Fibroblast of lung (primary cell): ENCODE results near the gene RIN2. TPM values are rescaled to one million over a fixed set of nuclear protein-coding genes. Genes with fewer than 3 reads are reported as not detected.

Source experiments
- DNase-seq, 2 donors: peaks; one replicate each; pipeline versions ENCODE4 v3.0.0 to v3.0.0-alpha.2; 2010; ENCODE audit warnings: low read depth in 2 of 2
- H2AFZ ChIP-seq: 2 replicates; pipeline ENCODE4 v1.5.1; 2012; ENCODE audit warnings: low read length, control low read depth, inconsistent platforms
- H3K27ac ChIP-seq: 2 replicates; pipeline ENCODE4 v1.5.1; 2011; ENCODE audit warnings: low read length, control low read depth; ENCODE audit not compliant: insufficient read depth
- H3K27me3 ChIP-seq: 2 replicates; pipeline ENCODE4 v1.5.1; 2011; ENCODE audit warnings: mild to moderate bottlenecking, low read length; ENCODE audit not compliant: control insufficient read depth, insufficient read depth
- H3K36me3 ChIP-seq: 2 replicates; pipeline ENCODE4 v1.5.1; 2011; ENCODE audit warnings: low read length; ENCODE audit not compliant: control insufficient read depth, insufficient read depth
- H3K4me1 ChIP-seq: 2 replicates; pipeline ENCODE4 v1.5.1; 2011; ENCODE audit warnings: low read length; ENCODE audit not compliant: control insufficient read depth, insufficient read depth; ENCODE audit errors: extremely low read depth
- H3K4me2 ChIP-seq: 2 replicates; pipeline ENCODE4 v1.5.1; 2011; ENCODE audit warnings: low read length, control low read depth; ENCODE audit not compliant: insufficient read depth; ENCODE audit errors: extremely low read depth
- H3K4me3 ChIP-seq, 4 experiments: fragments of 200-600 bp in 1 of 4; sonication (generic) in 1 of 4; replicated peaks in 1 of 4; 2 replicates each; pipeline ENCODE4 v1.5.1; 2011 to 2016; ENCODE audit warnings: low read length in 4 of 4, low read depth in 3 of 4, mild to moderate bottlenecking in 3 of 4, control low read depth in 2 of 4, inconsistent platforms in 1 of 4, mixed read lengths in 1 of 4; ENCODE audit not compliant: insufficient read depth in 1 of 4; ENCODE audit errors: control extremely low read depth in 1 of 4
- H3K79me2 ChIP-seq: 2 replicates; pipeline ENCODE4 v1.5.1; 2012; ENCODE audit warnings: mild to moderate bottlenecking, low read length, inconsistent platforms; ENCODE audit not compliant: control insufficient read depth, insufficient read depth
- H3K9ac ChIP-seq: 2 replicates; pipeline ENCODE4 v1.5.1; 2011; ENCODE audit warnings: mild to moderate bottlenecking, low read length, control low read depth; ENCODE audit not compliant: insufficient read depth
- H3K9me3 ChIP-seq: 2 replicates; pipeline ENCODE4 v1.5.1; 2012; ENCODE audit warnings: low read depth, low read length; ENCODE audit not compliant: control insufficient read depth, insufficient read depth
- H4K20me1 ChIP-seq: 2 replicates; pipeline ENCODE4 v1.5.1; 2011; ENCODE audit warnings: low read length; ENCODE audit not compliant: control insufficient read depth, insufficient read depth; ENCODE audit errors: extremely low read depth
- CTCF ChIP-seq, 2 donors: IDR thresholded peaks in 1 of 2; conservative IDR thresholded peaks in 1 of 2; 1 replicate in 1 of 2; 2 replicates in 1 of 2; pipeline ENCODE4 v1.5.1; 2011 to 2012; ENCODE audit warnings: low read length in 2 of 2, control low read depth in 1 of 2, inconsistent platforms in 1 of 2, low read depth in 1 of 2, mild to moderate bottlenecking in 1 of 2
- EZH2 ChIP-seq: IDR thresholded peaks from 2 replicates; pipeline ENCODE4 v1.5.1; 2012; ENCODE audit warnings: low read length, control low read depth, mild to moderate bottlenecking; ENCODE audit errors: missing control alignments
- polyA plus RNA-seq, 2 donors: library from polyadenylated mRNA; depleted of rRNA in 1 of 2; stranded (reverse) in 1 of 2; unstranded in 1 of 2; fragments of >200 nt; gene quantifications; 2 replicates each; pipeline ENCODE4 v1.2.1, GENCODE V29; 2011 to 2012; ENCODE audit warnings: missing spikeins in 1 of 2
- total RNA-seq: library from RNA; depleted of rRNA; stranded (reverse); fragments of >200 nt; gene quantifications from 2 replicates; pipeline ENCODE4 v1.2.1, GENCODE V29; 2014

RIN2 gene
- total and polyA plus RNA-seq, 2 donors (not counting 1 experiment from before 2014, with no cell fraction given): 30.2 to 61.4 TPM

GRCh38 chr20:19734811-19735210 lies 23.2 kb upstream of the RIN2 start:
- H3K9me3 ChIP-seq: no peaks in the 10 kb centered on the region
- no peak for DNase-seq
- no peak overlapping the region for H2AFZ ChIP-seq
- no peak overlapping the region for H3K27ac ChIP-seq
- H3K4me2 ChIP-seq: no peak overlapping the region
- H3K36me3 ChIP-seq: no peaks in the 10 kb centered on the region
- H4K20me1 ChIP-seq: no peaks in the 10 kb centered on the region
- no peaks in the 10 kb centered on the region for H3K79me2 ChIP-seq
- no peak overlapping the region for H3K9ac ChIP-seq
- no peak overlapping the region for H3K4me3 ChIP-seq
- TF ChIP-seq CTCF (conservative IDR thresholded peaks at IDR 0.05 in 1 of 2, IDR thresholded peaks at IDR 0.05 in 1 of 2; ENCODE audit: low read depth in 1 of 2, low read length in 2 of 2) (no peak), EZH2 (no peak)
- no peaks in the 10 kb centered on the region for H3K4me1 ChIP-seq
- no peaks in the 10 kb centered on the region for H3K27me3 ChIP-seq

GRCh38 chr20:19735446-19735845 lies 22.6 kb upstream of the RIN2 start:
- H3K9me3 ChIP-seq: no peaks in the 10 kb centered on the region
- H3K27me3 ChIP-seq: peaks cover under 1% of the 10 kb centered on the region
- H3K36me3 ChIP-seq: no peaks in the 10 kb centered on the region
- H3K79me2 ChIP-seq: no peaks in the 10 kb centered on the region
- peak; percentile 74 to 85 for DNase-seq
- no peak overlapping the region for H3K4me2 ChIP-seq
- H3K9ac ChIP-seq: no peak overlapping the region
- no peak overlapping the region for H3K27ac ChIP-seq
- H3K4me1 ChIP-seq: no peaks in the 10 kb centered on the region
- no peaks in the 10 kb centered on the region for H4K20me1 ChIP-seq
- TF ChIP-seq CTCF (conservative IDR thresholded peaks at IDR 0.05 in 1 of 2, IDR thresholded peaks at IDR 0.05 in 1 of 2; ENCODE audit: low read depth in 1 of 2, low read length in 2 of 2) (no peak), EZH2 (no peak)
- H2AFZ ChIP-seq: no peak overlapping the region
- H3K4me3 ChIP-seq: no peak overlapping the region

- H3K9me3 ChIP-seq: no peaks in the 10 kb centered on the region
- H3K4me2 ChIP-seq: no peak overlapping the region
- no peaks in the 10 kb centered on the region for H3K79me2 ChIP-seq
- no peaks in the 10 kb centered on the region for H3K36me3 ChIP-seq
- H2AFZ ChIP-seq: no peak overlapping the region
- no peak overlapping the region for H3K9ac ChIP-seq
- no peaks in the 10 kb centered on the region for H4K20me1 ChIP-seq
- H3K27ac ChIP-seq: no peak overlapping the region
- TF ChIP-seq CTCF (conservative IDR thresholded peaks at IDR 0.05 in 1 of 2, IDR thresholded peaks at IDR 0.05 in 1 of 2; ENCODE audit: low read depth in 1 of 2, low read length in 2 of 2): no peak
- no peak for TF ChIP-seq EZH2
- H3K4me3 ChIP-seq: no peak overlapping the region
- H3K27me3 ChIP-seq: peaks cover 3% of the 10 kb centered on the region
- no peaks in the 10 kb centered on the region for H3K4me1 ChIP-seq
- DNase-seq: peak; percentile 45 to 75
These were observed 21.0 kb upstream of the RIN2 start for GRCh38 chr20:19737025-19737424.
